NCI-H446 (cell line): ENCODE data around the gene HNRNPCL1.
"Not testable (repeated sequence)": the region's sequence is repeated elsewhere in the genome, so short reads cannot be mapped to it uniquely, and the experiment has no call there.

Experiments used
- DNase-seq, 2 experiments: peaks; one replicate each; lab custom pipeline; 2025; lab: John Stamatoyannopoulos, UW

HNRNPCL1 gene

DNA sequence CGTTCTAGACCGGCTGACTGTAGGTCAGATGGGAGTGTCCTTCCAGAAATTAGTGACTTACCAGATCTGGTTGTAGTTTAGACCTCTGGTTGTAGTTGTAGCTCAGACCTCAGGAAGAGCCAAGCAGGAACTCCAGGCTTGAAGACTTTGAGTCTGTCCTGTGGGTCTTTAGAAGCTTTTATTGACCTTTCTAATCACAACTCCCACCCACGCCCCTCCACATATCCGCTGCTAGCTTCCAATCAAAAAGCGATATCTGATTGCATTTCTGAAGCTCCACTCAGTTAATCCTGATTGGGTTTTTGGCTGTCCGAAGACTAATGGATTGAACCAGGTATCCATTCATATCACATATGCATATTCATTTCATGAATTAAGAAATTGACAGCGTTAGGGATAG lies at the start of gene HNRNPCL1:
Gene HNRNPCL1, minus strand, starts transcription at position 101 of the 400 bp plus-strand sequence. CDS start 431 bp downstream, outside the sequence.
- DNase-seq = not testable (repeated sequence)

DNA sequence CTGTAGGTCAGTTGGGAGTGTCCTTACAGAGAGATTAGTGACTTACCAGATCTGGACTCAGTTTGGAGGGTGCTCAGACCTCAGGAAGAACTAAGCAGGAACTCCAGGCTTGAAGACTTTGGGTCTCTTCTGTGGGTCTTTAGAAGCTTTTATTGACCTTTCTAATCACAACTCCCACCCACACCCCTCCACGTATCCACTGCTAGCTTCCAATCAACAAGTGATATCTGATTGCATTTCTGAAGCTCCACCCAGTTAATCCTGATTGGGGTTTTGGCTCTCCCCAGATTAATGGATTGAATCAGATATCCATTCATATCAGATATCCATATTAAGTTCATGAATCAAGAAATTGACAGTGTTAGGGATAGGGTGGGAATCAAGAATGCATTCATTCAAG lies 49.6 kb upstream of the HNRNPCL1 start, which contains the start of gene PRAMEF10:
Gene PRAMEF10, minus strand, starts transcription at position 101 of the 400 bp plus-strand sequence. CDS start 2,423 bp downstream, outside the sequence.
- not testable (repeated sequence) for DNase-seq

DNA sequence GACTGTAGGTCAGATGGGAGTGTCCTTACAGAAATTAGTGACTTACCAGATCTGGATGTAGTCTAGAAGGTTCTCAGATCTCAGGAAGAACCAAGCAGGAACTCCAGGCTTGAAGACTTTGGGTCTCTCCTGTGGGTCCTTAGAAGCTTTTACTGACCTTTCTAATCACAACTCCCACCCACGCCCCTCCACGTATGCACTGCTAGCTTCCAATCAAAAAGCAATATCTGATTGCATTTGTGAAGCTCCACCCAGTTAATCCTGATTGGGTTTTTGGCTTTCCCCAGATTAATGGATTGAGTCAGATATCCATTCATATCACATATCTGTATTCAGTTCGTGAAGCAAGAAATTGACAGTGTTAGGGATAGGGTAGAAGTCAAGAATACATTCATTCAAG lies 37.6 kb upstream of the HNRNPCL1 start, which contains the start of gene PRAMEF4:
Gene PRAMEF4, minus strand, starts transcription at position 101 of the 400 bp plus-strand sequence. CDS start 2,807 bp downstream, outside the sequence.
- not testable (repeated sequence) for DNase-seq

DNA sequence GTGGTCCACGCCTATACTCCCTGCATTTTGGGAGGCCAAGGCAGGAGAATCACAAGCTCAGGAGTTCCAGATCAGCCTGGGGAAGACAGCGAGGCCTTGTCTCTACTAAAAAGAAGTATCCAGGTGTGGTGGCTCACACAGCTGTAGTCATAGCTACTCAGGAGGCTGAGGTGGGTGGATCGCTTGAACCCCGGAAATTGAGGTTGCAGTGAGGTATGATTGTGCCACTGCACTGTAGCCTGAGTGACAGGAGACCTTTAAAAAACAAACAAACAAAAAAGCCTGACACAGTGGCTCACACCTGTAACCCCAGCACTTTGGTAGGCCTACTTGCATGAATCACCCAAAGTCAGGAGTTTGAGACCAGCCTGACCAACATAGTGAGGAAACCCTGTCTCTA lies 29.9 kb upstream of the HNRNPCL1 start:
- not testable (repeated sequence) for DNase-seq

DNA sequence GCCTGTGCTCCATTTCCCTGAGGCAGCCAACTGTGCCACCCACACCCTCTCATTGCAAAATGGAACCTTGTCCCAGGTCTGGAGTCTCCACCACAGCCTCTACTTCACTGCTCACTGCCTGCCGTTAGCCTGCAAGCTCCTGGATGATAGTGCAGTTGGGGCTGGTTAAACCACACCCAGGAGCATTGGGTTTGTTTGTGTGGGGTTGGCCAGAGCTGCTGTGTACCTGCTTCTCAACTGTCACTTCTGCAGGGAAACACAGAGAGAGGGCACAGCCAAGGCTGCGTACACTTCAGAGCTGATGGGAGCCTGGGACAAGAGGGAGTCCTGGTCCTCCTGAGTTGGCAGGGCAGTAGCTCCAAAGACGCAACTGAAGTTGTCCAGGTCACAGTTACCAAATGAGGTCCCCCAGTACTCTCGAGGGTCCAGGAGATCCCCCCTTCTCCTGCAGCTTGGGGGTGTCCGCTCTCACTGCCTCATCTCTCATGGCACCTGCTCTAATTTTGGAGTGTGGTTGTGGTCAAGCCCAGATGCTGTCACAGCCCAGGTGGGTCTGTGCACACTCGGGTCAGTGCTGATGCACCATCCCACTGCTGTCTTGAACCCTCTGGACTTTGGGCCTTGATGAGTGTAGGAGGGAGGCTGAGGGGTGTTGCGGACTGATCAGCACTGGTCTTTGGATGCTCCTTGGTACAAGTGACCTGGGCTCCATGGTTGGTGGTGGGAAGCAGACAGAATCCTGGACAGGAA lies 14.8 kb upstream of the HNRNPCL1 start:
- not testable (repeated sequence) for DNase-seq

DNA sequence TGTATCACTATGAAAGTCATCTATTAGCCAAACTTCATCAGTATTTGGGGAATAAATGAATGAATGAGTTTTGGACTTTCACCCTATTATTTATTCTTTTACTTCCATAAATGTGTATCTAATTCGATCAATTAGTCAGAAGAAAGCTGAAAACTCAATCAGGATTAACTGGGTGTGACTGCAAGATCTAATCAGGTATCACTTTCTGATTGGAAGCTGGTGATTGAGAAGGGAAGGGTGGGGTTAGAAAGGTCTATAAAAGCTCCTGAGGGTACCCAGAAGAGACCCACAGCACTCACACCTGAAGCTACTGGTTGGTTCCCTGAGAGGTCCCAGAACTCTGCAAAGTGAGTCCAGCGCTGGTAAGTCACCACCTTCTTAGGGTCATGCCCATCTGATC lies 8.3 kb upstream of the HNRNPCL1 start, which contains the start of gene PRAMEF2:
Gene PRAMEF2, plus strand, starts transcription at position 301 of the 400 bp plus-strand sequence. CDS start 1,924 bp downstream, outside the sequence.
- not testable (repeated sequence) for DNase-seq

DNA sequence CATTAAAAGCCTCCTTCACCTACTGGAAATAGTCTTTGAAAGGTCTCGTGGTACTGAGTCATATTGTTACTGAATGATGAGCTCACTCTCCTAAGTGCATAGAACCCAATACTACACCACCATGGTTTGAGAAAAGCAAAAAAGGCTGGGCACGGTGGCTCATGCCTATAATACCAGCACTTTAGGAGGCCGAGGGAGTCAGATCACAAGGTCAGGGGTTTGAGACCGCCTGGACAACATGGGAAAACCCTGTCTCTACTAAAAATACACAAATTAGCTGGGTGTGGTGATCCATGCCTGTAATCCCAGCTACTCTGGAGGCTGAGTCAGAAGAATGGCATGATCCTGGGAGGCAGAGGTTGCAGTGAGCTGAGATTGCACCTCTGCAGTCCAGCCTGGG lies 3.3 kb upstream of the HNRNPCL1 start:
- DNase-seq = no peak

DNA sequence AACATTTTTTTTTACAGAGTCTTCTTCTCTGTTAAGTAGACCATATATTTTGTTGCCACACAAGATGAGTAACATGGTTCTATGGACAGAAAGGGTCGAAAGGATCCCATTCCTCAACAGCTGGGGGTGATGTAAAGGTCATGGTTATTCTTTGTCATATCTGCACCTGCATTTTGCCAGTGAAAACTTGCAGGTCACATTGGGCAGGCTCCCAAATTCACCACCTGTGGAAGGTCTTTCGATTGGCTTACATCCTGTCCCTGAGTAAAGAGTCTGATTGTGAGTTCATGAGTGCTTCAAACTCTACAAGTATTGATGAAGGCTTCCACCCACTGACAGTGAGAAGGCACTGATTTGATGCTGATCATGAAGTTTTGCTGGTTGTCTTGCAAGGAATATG lies 15.3 kb downstream of the HNRNPCL1 start:
- not testable (repeated sequence) for DNase-seq

DNA sequence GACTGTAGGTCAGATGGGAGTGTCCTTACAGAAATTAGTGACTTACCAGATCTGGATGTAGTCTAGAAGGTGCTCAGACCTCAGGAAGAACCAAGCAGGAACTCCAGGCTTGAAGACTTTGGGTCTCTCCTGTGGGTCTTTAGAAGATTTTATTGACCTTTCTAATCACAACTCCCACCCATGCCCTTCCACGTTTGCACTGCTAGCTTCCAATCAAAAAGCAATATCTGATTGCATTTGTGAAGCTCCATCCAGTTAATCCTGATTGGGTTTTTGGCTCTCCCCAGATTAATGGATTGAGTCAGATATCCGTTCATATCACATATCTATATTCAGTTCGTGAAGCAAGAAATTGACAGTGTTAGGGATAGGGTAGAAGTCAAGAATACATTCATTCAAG lies 17.2 kb downstream of the HNRNPCL1 start, which contains the start of gene PRAMEF11:
Gene PRAMEF11, minus strand, starts transcription at position 101 of the 400 bp plus-strand sequence. CDS start 2,621 bp downstream, outside the sequence.
- not testable (repeated sequence) for DNase-seq

DNA sequence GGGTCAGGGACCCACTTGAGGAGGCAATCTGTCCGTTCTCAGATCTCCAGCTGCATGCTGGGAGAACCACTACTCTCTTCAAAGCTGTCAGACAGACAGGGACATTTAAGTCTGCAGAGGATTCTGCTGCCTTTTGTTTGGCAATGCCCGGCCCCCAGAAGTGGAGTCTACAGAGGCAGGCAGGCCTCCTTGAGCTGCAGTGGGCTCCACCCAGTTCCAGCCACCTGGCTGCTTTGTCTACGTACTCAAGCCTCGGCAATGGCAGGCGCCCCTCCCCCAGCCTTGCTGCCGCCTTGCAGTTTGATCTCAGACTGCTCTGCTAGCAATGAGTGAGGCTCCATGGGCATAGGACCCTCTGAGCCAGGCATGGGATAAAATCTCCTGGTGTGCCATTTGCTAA lies 29.5 kb downstream of the HNRNPCL1 start:
- not testable (repeated sequence) for DNase-seq

DNA sequence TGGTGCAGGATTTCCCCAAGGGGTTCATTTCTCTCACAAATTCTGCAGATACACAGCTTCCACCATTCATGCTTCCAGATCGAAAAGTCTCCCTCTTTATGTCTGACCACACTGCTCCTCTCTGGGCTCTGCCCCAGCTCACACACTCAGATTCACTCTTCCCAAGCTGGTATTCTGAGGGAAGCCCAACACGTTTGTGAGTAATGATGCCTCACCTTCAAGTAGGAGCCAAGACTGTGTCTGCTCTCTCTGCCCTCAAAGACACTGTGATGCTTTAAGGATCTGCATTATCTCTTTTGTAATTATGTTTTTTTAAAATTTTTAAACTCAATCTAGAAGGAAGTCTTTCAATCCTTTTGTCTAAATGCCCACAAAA lies 37.1 kb downstream of the HNRNPCL1 start:
- no peak for DNase-seq

DNA sequence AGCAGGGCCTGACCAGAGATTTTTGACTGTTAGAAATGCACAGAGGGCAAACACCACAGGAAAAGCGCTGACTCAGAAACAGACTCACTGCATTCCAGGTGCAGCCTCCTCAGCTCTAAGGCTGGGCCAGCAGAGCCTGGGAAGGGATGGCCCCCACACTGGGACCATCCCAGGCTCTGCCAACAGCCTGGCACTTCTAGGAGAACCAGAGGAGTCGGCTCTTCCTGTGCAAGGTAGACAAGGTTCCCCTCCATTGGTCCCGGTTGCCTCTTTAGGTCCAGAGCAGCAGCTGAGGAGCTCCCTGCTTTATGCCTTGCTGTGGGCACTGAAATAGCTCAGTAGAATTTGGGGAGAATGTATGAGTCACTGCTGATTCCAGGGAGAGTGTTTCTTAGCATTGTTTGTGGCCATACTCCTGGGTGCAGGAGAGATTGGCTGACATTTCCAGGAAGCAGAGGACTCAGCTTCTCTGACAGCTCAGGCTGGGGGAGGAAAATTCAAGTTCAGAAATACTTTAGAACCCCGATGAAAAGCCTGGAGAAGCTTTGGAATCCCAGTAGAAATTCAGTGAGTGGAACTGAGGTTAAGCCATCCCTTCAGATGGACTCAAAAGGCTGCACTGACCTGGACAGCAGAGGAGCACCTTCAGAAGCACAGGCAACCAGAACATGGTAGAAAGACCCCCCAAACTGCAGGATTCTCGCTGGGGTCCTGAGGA lies 37.7 kb downstream of the HNRNPCL1 start:
- DNase-seq = no peak

DNA sequence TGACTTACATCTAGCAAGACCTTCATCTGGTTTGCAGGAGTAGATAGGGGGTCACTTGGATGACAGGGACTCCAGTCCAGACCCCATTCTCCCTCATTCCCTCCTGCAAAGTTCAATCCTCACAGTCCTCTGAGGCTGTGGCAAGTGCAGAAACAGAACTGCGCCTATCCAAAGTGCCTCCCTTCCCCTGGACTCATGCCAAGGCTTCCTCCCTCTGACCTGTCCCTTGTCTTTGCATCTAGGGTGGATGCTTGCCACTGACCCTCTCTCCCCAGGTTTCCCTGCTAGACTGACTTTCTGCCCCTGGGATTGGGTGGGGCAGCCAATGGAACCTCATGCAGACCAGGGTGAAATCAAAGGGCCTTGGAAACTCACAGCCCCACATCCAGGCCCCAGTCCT lies 38.6 kb downstream of the HNRNPCL1 start:
- DNase-seq = no peak

DNA sequence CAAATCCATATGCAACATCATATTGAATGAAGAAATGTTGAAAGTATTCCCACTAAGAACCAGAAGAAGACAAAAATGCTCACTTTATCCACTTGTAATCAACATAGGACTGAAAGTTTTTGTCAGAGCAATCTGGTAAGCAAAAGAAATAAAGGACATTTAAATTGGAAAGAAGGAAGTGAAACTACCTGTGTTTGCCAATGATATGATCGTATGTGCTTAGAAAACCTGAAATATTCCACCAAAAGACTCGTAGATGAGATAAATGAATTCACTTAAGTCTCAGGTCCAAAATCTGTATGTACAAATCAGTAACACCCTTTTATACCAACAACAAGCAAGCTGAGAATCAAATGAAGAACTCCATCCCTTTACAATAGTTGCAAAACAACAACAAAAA lies 48.8 kb downstream of the HNRNPCL1 start:
- no peak for DNase-seq

DNA sequence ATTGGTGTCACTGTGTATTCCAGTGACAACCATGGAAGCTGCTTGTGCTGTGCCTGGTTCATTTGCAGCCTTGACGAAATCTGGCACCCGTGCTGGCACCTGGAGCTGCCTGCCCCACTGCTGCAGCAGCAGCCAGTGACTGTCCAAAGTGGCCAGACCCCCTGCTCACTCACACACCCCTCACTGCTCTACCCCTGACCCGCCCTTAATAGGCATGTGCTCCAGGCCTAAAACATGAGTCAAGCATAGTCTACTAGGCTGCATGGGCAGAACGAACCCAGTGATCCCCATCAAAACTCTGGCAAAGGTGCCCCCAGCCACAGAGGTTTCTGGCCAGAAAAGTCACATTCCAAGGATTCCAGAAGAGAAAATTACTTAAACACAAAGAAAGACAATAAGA lies 49.6 kb downstream of the HNRNPCL1 start:
- DNase-seq = no peak
